Measurements from ENCODE around the gene IL25. TPM values are rescaled to one million over a fixed set of nuclear protein-coding genes. Genes with fewer than 3 reads are reported as not detected.

IL25 gene
- total RNA-seq, 1 donor from 2014 or later = not detected

- Mint-ChIP-seq H3K27me3 (ENCODE audit: unreplicated experiment) (peaks cover 13% of the 10 kb centered on the region), H3K36me3 (ENCODE audit: low read depth, unreplicated experiment) (peaks cover 18% of the 10 kb centered on the region), H3K9me3 (ENCODE audit: unreplicated experiment) (no peaks in the 10 kb centered on the region), H3K27ac (ENCODE audit: unreplicated experiment) (peak overlapping the region; percentile 48), H3K4me3 (ENCODE audit: unreplicated experiment) (no peak overlapping the region), H3K4me1 (ENCODE audit: unreplicated experiment) (peaks cover 27% of the 10 kb centered on the region)
- TF ChIP-seq, protein P1, sequence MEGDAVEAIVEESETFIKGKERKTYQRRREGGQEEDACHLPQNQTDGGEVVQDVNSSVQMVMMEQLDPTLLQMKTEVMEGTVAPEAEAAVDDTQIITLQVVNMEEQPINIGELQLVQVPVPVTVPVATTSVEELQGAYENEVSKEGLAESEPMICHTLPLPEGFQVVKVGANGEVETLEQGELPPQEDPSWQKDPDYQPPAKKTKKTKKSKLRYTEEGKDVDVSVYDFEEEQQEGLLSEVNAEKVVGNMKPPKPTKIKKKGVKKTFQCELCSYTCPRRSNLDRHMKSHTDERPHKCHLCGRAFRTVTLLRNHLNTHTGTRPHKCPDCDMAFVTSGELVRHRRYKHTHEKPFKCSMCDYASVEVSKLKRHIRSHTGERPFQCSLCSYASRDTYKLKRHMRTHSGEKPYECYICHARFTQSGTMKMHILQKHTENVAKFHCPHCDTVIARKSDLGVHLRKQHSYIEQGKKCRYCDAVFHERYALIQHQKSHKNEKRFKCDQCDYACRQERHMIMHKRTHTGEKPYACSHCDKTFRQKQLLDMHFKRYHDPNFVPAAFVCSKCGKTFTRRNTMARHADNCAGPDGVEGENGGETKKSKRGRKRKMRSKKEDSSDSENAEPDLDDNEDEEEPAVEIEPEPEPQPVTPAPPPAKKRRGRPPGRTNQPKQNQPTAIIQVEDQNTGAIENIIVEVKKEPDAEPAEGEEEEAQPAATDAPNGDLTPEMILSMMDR (IDR thresholded peaks at IDR 0.05; ENCODE audit: unreplicated experiment) = no peak
- no peak for DNase-seq (ENCODE audit: low spot score)
Observed at GRCh38 chr14:23358042-23358441, 14.6 kb upstream of the IL25 start.

GRCh38 chr14:23358553-23359166 lies 13.9 kb upstream of the IL25 start:
- H3K27ac Mint-ChIP-seq (ENCODE audit: unreplicated experiment) = peak overlapping the region; percentile 54
- peaks cover 12% of the 10 kb centered on the region for H3K36me3 Mint-ChIP-seq (ENCODE audit: low read depth, unreplicated experiment)
- peak overlapping the region; percentile 33 for H3K4me3 Mint-ChIP-seq (ENCODE audit: unreplicated experiment)

DNA sequence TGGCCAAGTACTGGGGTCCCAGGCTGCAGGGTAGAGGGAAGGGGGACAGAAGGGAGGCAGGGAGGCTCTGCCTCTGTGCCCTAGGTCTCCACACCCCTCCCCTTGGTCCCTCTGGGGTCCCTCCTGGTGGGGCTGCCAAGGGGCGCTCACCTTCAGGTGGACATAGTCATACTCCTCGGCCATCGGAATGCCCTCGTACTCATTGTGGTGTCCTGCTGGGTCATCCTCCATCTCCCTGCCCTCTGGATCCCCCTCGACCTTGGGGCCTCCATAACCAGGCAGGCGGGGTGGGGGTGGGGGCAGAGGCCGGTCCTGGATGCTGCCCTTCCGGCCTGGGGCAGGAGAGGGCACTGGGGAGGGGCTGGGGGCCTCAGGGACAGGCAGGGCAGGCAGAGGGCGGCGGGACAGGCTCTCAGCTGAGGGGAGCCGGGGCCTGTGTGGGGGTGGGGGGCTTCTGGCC lies 13.4 kb upstream of the IL25 start:
- Mint-ChIP-seq H3K9me3 (ENCODE audit: unreplicated experiment) (no peaks in the 10 kb centered on the region), H3K4me1 (ENCODE audit: unreplicated experiment) (peaks cover 21% of the 10 kb centered on the region), H3K4me3 (ENCODE audit: unreplicated experiment) (no peak overlapping the region), H3K27ac (ENCODE audit: unreplicated experiment) (no peak overlapping the region), H3K27me3 (ENCODE audit: unreplicated experiment) (peaks cover 10% of the 10 kb centered on the region), H3K36me3 (ENCODE audit: low read depth, unreplicated experiment) (peaks cover 11% of the 10 kb centered on the region)
- TF ChIP-seq, protein P1 (IDR thresholded peaks at IDR 0.05; ENCODE audit: unreplicated experiment) = no peak
- no peak for DNase-seq (ENCODE audit: low spot score)

More at GRCh38 chr14:23358553-23359166, 13.9 kb upstream of the IL25 start:
- DNase-seq (ENCODE audit: low spot score) = no peak
- TF ChIP-seq, protein P1 (IDR thresholded peaks at IDR 0.05; ENCODE audit: unreplicated experiment) = no peak
- Mint-ChIP-seq H3K27me3 (ENCODE audit: unreplicated experiment) (peaks cover 12% of the 10 kb centered on the region), H3K4me1 (ENCODE audit: unreplicated experiment) (peaks cover 21% of the 10 kb centered on the region), H3K9me3 (ENCODE audit: unreplicated experiment) (no peaks in the 10 kb centered on the region)

GRCh38 chr14:23359722-23360447 lies 12.7 kb upstream of the IL25 start:
- TF ChIP-seq, protein P1 (IDR thresholded peaks at IDR 0.05; ENCODE audit: unreplicated experiment) = no peak
- Mint-ChIP-seq H3K36me3 (ENCODE audit: low read depth, unreplicated experiment) (peaks cover 11% of the 10 kb centered on the region), H3K9me3 (ENCODE audit: unreplicated experiment) (no peaks in the 10 kb centered on the region), H3K4me3 (ENCODE audit: unreplicated experiment) (no peak overlapping the region), H3K27ac (ENCODE audit: unreplicated experiment) (no peak overlapping the region), H3K4me1 (ENCODE audit: unreplicated experiment) (peaks cover 27% of the 10 kb centered on the region), H3K27me3 (ENCODE audit: unreplicated experiment) (peaks cover 15% of the 10 kb centered on the region)
- DNase-seq (ENCODE audit: low spot score) = no peak

DNA sequence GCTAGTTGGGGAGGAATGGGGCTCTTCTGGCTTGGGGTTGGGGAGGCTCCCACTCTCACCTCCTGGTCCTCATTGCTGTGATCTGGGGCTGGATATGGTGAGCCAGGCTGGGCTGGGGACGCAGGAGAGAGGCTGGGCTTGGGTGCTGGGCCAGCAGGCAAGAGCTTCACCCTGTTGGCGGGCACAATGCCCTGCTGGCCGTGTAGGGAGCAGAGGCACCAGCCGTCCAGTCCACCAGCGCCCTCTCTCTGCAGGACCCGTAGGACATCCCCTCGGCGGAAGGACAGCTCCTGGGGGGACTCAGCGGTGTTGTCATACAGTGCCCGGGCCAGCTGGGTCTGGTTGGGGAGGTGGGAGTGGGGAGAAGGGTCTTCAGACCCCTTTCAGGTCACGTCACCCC lies 12.1 kb upstream of the IL25 start:
- Mint-ChIP-seq H3K4me3 (ENCODE audit: unreplicated experiment) (no peak overlapping the region), H3K27ac (ENCODE audit: unreplicated experiment) (no peak overlapping the region), H3K27me3 (ENCODE audit: unreplicated experiment) (peaks cover 16% of the 10 kb centered on the region), H3K4me1 (ENCODE audit: unreplicated experiment) (peaks cover 28% of the 10 kb centered on the region), H3K9me3 (ENCODE audit: unreplicated experiment) (no peaks in the 10 kb centered on the region), H3K36me3 (ENCODE audit: low read depth, unreplicated experiment) (peaks cover 11% of the 10 kb centered on the region)
- TF ChIP-seq, protein P1 (IDR thresholded peaks at IDR 0.05; ENCODE audit: unreplicated experiment) = no peak
- DNase-seq (ENCODE audit: low spot score) = no peak
